H9 (cell line): ENCODE results near the gene LIMA1. TPM values are rescaled to one million over a fixed set of nuclear protein-coding genes. Genes with fewer than 3 reads are reported as not detected.

Experiments
- DNase-seq: peaks from one replicate; pipeline ENCODE4 v3.0.0-alpha.2; 2017
- H2AFZ ChIP-seq: one replicate; pipeline ENCODE4 v1.6.1; 2013; ENCODE audit warnings: mild to moderate bottlenecking, low read length, control low read depth, moderate library complexity
- H2AK5ac ChIP-seq: 2 replicates; pipeline ENCODE4 v1.6.1; 2013; ENCODE audit warnings: low read length, control low read depth, mixed read lengths; ENCODE audit not compliant: insufficient read length
- H2BK120ac ChIP-seq: one replicate; pipeline ENCODE4 v1.6.1; 2013; ENCODE audit warnings: low read depth, mild to moderate bottlenecking, low read length, control low read depth, inconsistent platforms; ENCODE audit not compliant: poor library complexity, severe bottlenecking
- H2BK12ac ChIP-seq: 2 replicates; pipeline ENCODE4 v1.6.1; 2013; ENCODE audit warnings: low read length, control low read depth, mixed read lengths, low read depth; ENCODE audit not compliant: insufficient read length
- H2BK15ac ChIP-seq: 2 replicates; pipeline ENCODE4 v1.6.1; 2013; ENCODE audit warnings: low read depth, low read length, control low read depth
- H2BK20ac ChIP-seq: one replicate; pipeline ENCODE4 v1.6.1; 2013; ENCODE audit warnings: low read depth, mild to moderate bottlenecking, low read length, control low read depth, inconsistent platforms; ENCODE audit not compliant: poor library complexity, severe bottlenecking
- H2BK5ac ChIP-seq: 2 replicates; pipeline ENCODE4 v1.6.1; 2013; ENCODE audit warnings: low read length, control low read depth, mixed read lengths; ENCODE audit not compliant: insufficient read length
- H3K14ac ChIP-seq: 2 replicates; pipeline ENCODE4 v1.6.1; 2013; ENCODE audit warnings: low read length, control low read depth; ENCODE audit not compliant: insufficient read depth
- H3K18ac ChIP-seq: 2 replicates; pipeline ENCODE4 v1.6.1; 2013; ENCODE audit warnings: low read depth, mild to moderate bottlenecking, mixed read lengths, low read length, control low read depth; ENCODE audit not compliant: insufficient read length
- H3K23ac ChIP-seq: 2 replicates; pipeline ENCODE4 v1.6.1; 2013; ENCODE audit warnings: low read length, control low read depth, mixed read lengths, low read depth; ENCODE audit not compliant: insufficient read length
- H3K23me2 ChIP-seq: 2 replicates; pipeline ENCODE4 v1.6.1; 2013; ENCODE audit warnings: low read depth, mild to moderate bottlenecking, mixed read lengths, low read length, control low read depth; ENCODE audit not compliant: insufficient read length, poor library complexity, severe bottlenecking
- H3K27ac ChIP-seq: 2 replicates; pipeline ENCODE4 v1.5.1; 2013; ENCODE audit warnings: low read length, control low read depth, mixed read lengths, low read depth; ENCODE audit not compliant: insufficient read length
- H3K27me3 ChIP-seq: 2 replicates; pipeline ENCODE4 v1.6.1; 2013; ENCODE audit warnings: low read length, control low read depth, inconsistent platforms; ENCODE audit not compliant: insufficient read depth
- H3K4ac ChIP-seq: 2 replicates; pipeline ENCODE4 v1.6.1; 2013; ENCODE audit warnings: low read depth, mild to moderate bottlenecking, control low read depth, inconsistent platforms, low read length, moderate library complexity
- H3K4me1 ChIP-seq: 2 replicates; pipeline ENCODE4 v1.6.1; 2013; ENCODE audit warnings: low read length, control low read depth, inconsistent platforms; ENCODE audit not compliant: insufficient read depth
- H3K4me2 ChIP-seq: 2 replicates; pipeline ENCODE4 v1.6.1; 2013; ENCODE audit warnings: low read length, control low read depth, mixed read lengths; ENCODE audit not compliant: insufficient read length, insufficient read depth
- H3K56ac ChIP-seq: 2 replicates; pipeline ENCODE4 v1.6.1; 2013; ENCODE audit warnings: low read depth, mild to moderate bottlenecking, mixed read lengths, low read length, control low read depth; ENCODE audit not compliant: insufficient read length
- H3K79me1 ChIP-seq: 2 replicates; pipeline ENCODE4 v1.6.1; 2013; ENCODE audit warnings: low read depth, mild to moderate bottlenecking, moderate library complexity, low read length, control low read depth, inconsistent platforms; ENCODE audit not compliant: insufficient read depth, poor library complexity, severe bottlenecking
- H3K79me2 ChIP-seq: 2 replicates; pipeline ENCODE4 v1.6.1; 2013; ENCODE audit warnings: low read length, control low read depth, inconsistent platforms; ENCODE audit not compliant: insufficient read depth
- H3K9ac ChIP-seq: 2 replicates; pipeline ENCODE4 v1.6.1; 2013; ENCODE audit warnings: low read length, control low read depth, mixed read lengths; ENCODE audit not compliant: insufficient read length; ENCODE audit errors: extremely low read depth
- H3K9me3 ChIP-seq: one replicate; pipeline ENCODE4 v1.6.1; 2013; ENCODE audit warnings: low read depth, low read length, inconsistent platforms; ENCODE audit not compliant: control insufficient read depth
- H3T11ph ChIP-seq: one replicate; pipeline ENCODE4 v1.6.1; 2013; ENCODE audit warnings: mild to moderate bottlenecking, low read length, control low read depth, inconsistent platforms
- H4K20me1 ChIP-seq: one replicate; pipeline ENCODE4 v1.6.1; 2013; ENCODE audit not compliant: control insufficient read depth, insufficient read length, insufficient read depth
- H4K5ac ChIP-seq: 2 replicates; pipeline ENCODE4 v1.6.1; 2013; ENCODE audit warnings: low read depth, mild to moderate bottlenecking, mixed read lengths, low read length, control low read depth; ENCODE audit not compliant: insufficient read length
- H4K8ac ChIP-seq: replicated peaks from 2 replicates; pipeline ENCODE4 v1.6.1; 2013; ENCODE audit warnings: low read length, control low read depth, mixed read lengths, low read depth; ENCODE audit not compliant: insufficient read length
- H4K91ac ChIP-seq: 2 replicates; pipeline ENCODE4 v1.6.1; 2013; ENCODE audit warnings: low read depth, mild to moderate bottlenecking, moderate library complexity, mixed read lengths, low read length, control low read depth; ENCODE audit not compliant: insufficient read length
- H3K27ac Mint-ChIP-seq, 3 experiments: 2 replicates in 2 of 3; 3 replicates in 1 of 3; pipeline ENCODE4 v1.8.0; 2020 to 2021; ENCODE audit warnings: mixed read lengths in 3 of 3, mild to moderate bottlenecking in 1 of 3, moderate library complexity in 1 of 3
- H3K27me3 Mint-ChIP-seq: 2 replicates; pipeline ENCODE4 v1.8.0; 2021; ENCODE audit warnings: low read depth, mild to moderate bottlenecking, moderate library complexity, mixed read lengths
- H3K36me3 Mint-ChIP-seq, 3 experiments: 2 replicates in 2 of 3; 3 replicates in 1 of 3; pipeline ENCODE4 v1.8.0; 2020 to 2021; ENCODE audit warnings: low read depth in 3 of 3, mixed read lengths in 3 of 3; ENCODE audit not compliant: insufficient read depth in 1 of 3
- H3K4me1 Mint-ChIP-seq, 2 experiments: 2 replicates each; pipeline ENCODE4 v1.8.0; 2020; ENCODE audit warnings: mixed read lengths in 2 of 2
- H3K4me3 Mint-ChIP-seq, 2 experiments: 2 replicates in 1 of 2; 3 replicates in 1 of 2; pipeline ENCODE4 v1.8.0; 2020 to 2021; ENCODE audit warnings: mild to moderate bottlenecking in 2 of 2, mixed read lengths in 2 of 2, moderate library complexity in 1 of 2
- H3K9me3 Mint-ChIP-seq, 2 experiments: 2 replicates in 1 of 2; 3 replicates in 1 of 2; pipeline ENCODE4 v1.8.0; 2020; ENCODE audit warnings: mild to moderate bottlenecking in 2 of 2, mixed read lengths in 2 of 2, moderate library complexity in 1 of 2
- WGBS: extraction: QIAGEN DNeasy Blood & Tissue Kit; methylation state at CpG from one replicate; pipeline ENCODE4 v1.1.7; 2013; ENCODE audit warnings: missing lambda C conversion rate, low lambda C conversion rate, mixed read lengths; ENCODE audit not compliant: insufficient read length; ENCODE audit errors: extremely low coverage; 5-methylcytosine and 5-hydroxymethylcytosine counted together
- total RNA-seq: library from RNA; stranded (reverse); gene quantifications from 2 replicates; pipeline ENCODE4 v1.2.1, GENCODE V29; 2021
- TF ChIP-seq, protein P1 (sequence below): fragments of 200-600 bp; sonication (generic); conservative IDR thresholded peaks from 3 replicates; pipeline ENCODE4 v1.8.0; 2021; ENCODE audit warnings: antibody characterized with exemption, mild to moderate bottlenecking

The LIMA1 gene
- total RNA-seq, 1 experiment from 2014 or later: 40.8 TPM

- Histone ChIP-seq H2AK5ac (no peak overlapping the region), H2BK12ac (no peak overlapping the region), H3K56ac (no peak overlapping the region), H3K27me3 (no peaks in the 10 kb centered on the region), H4K8ac (no peak overlapping the region), H3K23me2 (peaks cover 6% of the 10 kb centered on the region), H2BK15ac (no peak overlapping the region), H2BK20ac (no peak overlapping the region), H3K27ac (peak overlapping the region; percentile 25), H3K23ac (no peak overlapping the region), H3K9me3 (no peaks in the 10 kb centered on the region), H3K79me1 (no peaks in the 10 kb centered on the region), H4K5ac (peak overlapping the region; percentile 34), H3K79me2 (peaks cover 13% of the 10 kb centered on the region; the same call in 1 of the 2 replicates), H3T11ph (no peak overlapping the region), H3K9ac (peak overlapping the region; percentile 84), H4K91ac (no peak overlapping the region), H3K4ac (no peak overlapping the region), H3K14ac (peak overlapping the region; percentile 79; the same call in 1 of the 2 replicates), H3K4me1 (no peaks in the 10 kb centered on the region), H3K18ac (peak overlapping the region; percentile 37), H4K20me1 (no peaks in the 10 kb centered on the region), H3K4me2 (peak overlapping the region; percentile 97), H2AFZ (no peak overlapping the region), H2BK120ac (no peak overlapping the region), H2BK5ac (no peak overlapping the region)
- DNase-seq: no peak
- TF ChIP-seq, protein P1, sequence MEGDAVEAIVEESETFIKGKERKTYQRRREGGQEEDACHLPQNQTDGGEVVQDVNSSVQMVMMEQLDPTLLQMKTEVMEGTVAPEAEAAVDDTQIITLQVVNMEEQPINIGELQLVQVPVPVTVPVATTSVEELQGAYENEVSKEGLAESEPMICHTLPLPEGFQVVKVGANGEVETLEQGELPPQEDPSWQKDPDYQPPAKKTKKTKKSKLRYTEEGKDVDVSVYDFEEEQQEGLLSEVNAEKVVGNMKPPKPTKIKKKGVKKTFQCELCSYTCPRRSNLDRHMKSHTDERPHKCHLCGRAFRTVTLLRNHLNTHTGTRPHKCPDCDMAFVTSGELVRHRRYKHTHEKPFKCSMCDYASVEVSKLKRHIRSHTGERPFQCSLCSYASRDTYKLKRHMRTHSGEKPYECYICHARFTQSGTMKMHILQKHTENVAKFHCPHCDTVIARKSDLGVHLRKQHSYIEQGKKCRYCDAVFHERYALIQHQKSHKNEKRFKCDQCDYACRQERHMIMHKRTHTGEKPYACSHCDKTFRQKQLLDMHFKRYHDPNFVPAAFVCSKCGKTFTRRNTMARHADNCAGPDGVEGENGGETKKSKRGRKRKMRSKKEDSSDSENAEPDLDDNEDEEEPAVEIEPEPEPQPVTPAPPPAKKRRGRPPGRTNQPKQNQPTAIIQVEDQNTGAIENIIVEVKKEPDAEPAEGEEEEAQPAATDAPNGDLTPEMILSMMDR: no peak
- Mint-ChIP-seq H3K9me3 (peaks cover 6 to 9% of the 10 kb centered on the region in 2 experiments), H3K4me3 (peak overlapping the region; percentile 91 to 98), H3K4me1 (peaks cover 22 to 24% of the 10 kb centered on the region in 2 experiments), H3K27me3 (no peaks in the 10 kb centered on the region), H3K27ac (peak overlapping the region; percentile 94 to 99 (median 95)), H3K36me3 (peaks cover 9 to 19% (median 14%) of the 10 kb centered on the region in 3 experiments)
- WGBS: no CpG with 5 or more reads among the region's 12 CpGs
These were observed 116.6 kb downstream of the LIMA1 start for GRCh38 chr12:50166799-50167048.
